Fibroblast of pulmonary artery (primary cell): ENCODE results near the gene MPIG6B.

Experiments used
- DNase-seq: peaks from one replicate; pipeline ENCODE4 v3.0.0-alpha.2; 2010; ENCODE audit warnings: low read depth
- H3K4me3 ChIP-seq: replicated peaks from 2 replicates; pipeline ENCODE4 v1.5.1; 2011; ENCODE audit warnings: low read depth, mild to moderate bottlenecking, control low read depth, low read length, moderate library complexity
- CTCF ChIP-seq: IDR thresholded peaks from 2 replicates; pipeline ENCODE4 v1.5.1; 2011; ENCODE audit warnings: mild to moderate bottlenecking, control low read depth, low read length, inconsistent platforms; ENCODE audit errors: missing control alignments

Gene MPIG6B

GRCh38 chr6:31701666-31702404 lies 21.3 kb upstream of the MPIG6B start:
- peak overlapping the region; percentile 97 for H3K4me3 ChIP-seq
- no peak for TF ChIP-seq CTCF
- DNase-seq = peak; percentile 25

GRCh38 chr6:31702405-31702818 lies 20.8 kb upstream of the MPIG6B start:
- no peak for DNase-seq
- TF ChIP-seq CTCF = no peak
- H3K4me3 ChIP-seq = peak overlapping the region; percentile 97

GRCh38 chr6:31702819-31703716 lies 20.1 kb upstream of the MPIG6B start, which contains the start of gene ABHD16A:
TSS of gene ABHD16A (minus strand) at chr6:31703324. CDS start at chr6:31703281, 43 bp downstream.
- H3K4me3 ChIP-seq = peak within 1 kb of the TSS; percentile 97
- no peak for TF ChIP-seq CTCF
- peak; percentile 99 for DNase-seq

- H3K4me3 ChIP-seq = no peak overlapping the region
- no peak for TF ChIP-seq CTCF
- DNase-seq = no peak
These were observed 17.2 kb upstream of the MPIG6B start for GRCh38 chr6:31705931-31706330.

GRCh38 chr6:31706599-31706998 lies 16.6 kb upstream of the MPIG6B start, which contains the start of gene LY6G6F:
TSS of gene LY6G6F (plus strand) at chr6:31706866. CDS start at chr6:31706907, 41 bp downstream.
- peak; percentile 39 for DNase-seq
- H3K4me3 ChIP-seq = no peak within 1 kb of the TSS
- TF ChIP-seq CTCF = no peak

GRCh38 chr6:31707701-31708100 lies 15.5 kb upstream of the MPIG6B start:
- no peak for DNase-seq
- no peak for TF ChIP-seq CTCF
- no peak overlapping the region for H3K4me3 ChIP-seq
